Gastrocnemius medialis (tissue), 4 donors: ENCODE measurements around the gene GCAT. TPM values are rescaled to one million over a fixed set of nuclear protein-coding genes. Genes with fewer than 3 reads are reported as not detected.
A peak's percentile ranks its signal among the peaks of the same experiment; 100 is the strongest.

Source experiments
- ATAC-seq, 2 donors: fragments of 150-250 bp; one replicate each; pipeline ENCODE4 v1.9.1; 2016
- DNase-seq, 2 donors: peaks; one replicate each; pipeline ENCODE4 v3.0.0-alpha.2; 2019
- H3K27ac ChIP-seq, 4 donors: fragments of 200-600 bp; sonication (generic); 1 replicate in 1 of 4; 2 replicates in 3 of 4; pipeline ENCODE4 v1.5.1; 2016 to 2018; ENCODE audit warnings: mild to moderate bottlenecking in 2 of 4, moderate library complexity in 1 of 4
- H3K27me3 ChIP-seq, 3 donors: fragments of 200-600 bp; sonication (generic) in 2 of 3; 1 replicate in 1 of 3; 2 replicates in 2 of 3; pipeline versions ENCODE4 v1.5.1 to v1.6.0; 2016 to 2019; ENCODE audit warnings: mild to moderate bottlenecking in 1 of 3, moderate library complexity in 1 of 3
- H3K36me3 ChIP-seq, 2 donors: fragments of 200-600 bp; sonication (generic) in 1 of 2; one replicate each; pipeline ENCODE4 v1.5.1; 2017 to 2018
- H3K4me1 ChIP-seq, 2 donors: fragments of 200-600 bp; sonication (generic) in 1 of 2; one replicate each; pipeline ENCODE4 v1.5.1; 2016 to 2017; ENCODE audit warnings: mild to moderate bottlenecking in 2 of 2
- H3K4me3 ChIP-seq, 4 donors: fragments of 200-600 bp; sonication (generic) in 3 of 4; 1 replicate in 1 of 4; 2 replicates in 3 of 4; pipeline ENCODE4 v1.5.1; 2016 to 2019; ENCODE audit warnings: mild to moderate bottlenecking in 2 of 4
- H3K9me3 ChIP-seq, 3 donors: fragments of 200-600 bp; sonication (generic) in 2 of 3; 1 replicate in 1 of 3; 2 replicates in 2 of 3; pipeline ENCODE4 v1.5.1; 2016 to 2019
- CTCF ChIP-seq, 5 experiments: fragments of 450-650 bp in 3 of 5; fragments of 200-600 bp in 2 of 5; sonication (generic) in 2 of 5; IDR thresholded peaks in 4 of 5; conservative IDR thresholded peaks in 1 of 5; 1 replicate in 4 of 5; 2 replicates in 1 of 5; pipeline ENCODE4 v1.5.1; 2016 to 2019; ENCODE audit warnings: antibody characterized with exemption in 5 of 5, mild to moderate bottlenecking in 3 of 5, moderate library complexity in 3 of 5
- POLR2A ChIP-seq, 2 donors: fragments of 450-650 bp; IDR thresholded peaks; one replicate each; pipeline ENCODE4 v1.6.1; 2017; ENCODE audit warnings: antibody characterized with exemption in 2 of 2, mild to moderate bottlenecking in 2 of 2, moderate library complexity in 2 of 2
- in situ Hi-C, 4 donors: fragments of 200-750 bp; cut with MboI; loops; one replicate each; pipeline versions ENCODE4 v1.15.0 to v1.8.0; 2017; ENCODE audit warnings: low sequenced_read_pairs in 4 of 4
- intact Hi-C: fragments of 100-400 bp; cut with DNase I; formaldehyde crosslinking; loops from one replicate; pipeline ENCODE4 v1.15.1; 2023; ENCODE audit warnings: low total_unique reads
- total RNA-seq, 4 donors: library from RNA; depleted of rRNA; stranded (reverse); fragments of >200 nt; gene quantifications; one replicate each; pipeline versions ENCODE4 v1.1.0 to v1.2.3, GENCODE V29; 2016

GCAT gene
- total RNA-seq, 4 donors from 2014 or later: 10.0 to 21.5 (median 15.1) TPM

GRCh38 chr22:37827056-37827455, 19.3 kb downstream of the GCAT start:
- Histone ChIP-seq H3K4me3 (no peak overlapping the region), H3K9me3 (no peaks in the 10 kb centered on the region), H3K4me1 (peaks cover 7% of the 10 kb centered on the region in 2 donors), H3K27me3 (no peaks in the 10 kb centered on the region), H3K27ac (peak overlapping the region; percentile 13 to 66 (median 31)), H3K36me3 (peaks cover 0 to 28% of the 10 kb centered on the region in 2 donors)
- TF ChIP-seq POLR2A (IDR thresholded peaks at IDR 0.05) (no peak), CTCF (IDR thresholded peaks at IDR 0.05 in 4 of 5, conservative IDR thresholded peaks at IDR 0.05 in 1 of 5) (no peak)
- in situ Hi-C loops (no loop called here), intact Hi-C loops (no loop called here)
- DNase-seq (peak in 1 of 2 donors; percentile 54), ATAC-seq (peak; percentile 59 to 60)

GRCh38 chr22:37830093-37830842, 22.5 kb downstream of the GCAT start:
- no peak overlapping the region for H3K27ac ChIP-seq
- intact Hi-C loops (no loop called here), in situ Hi-C loops (no loop called here)
- no peaks in the 10 kb centered on the region for H3K9me3 ChIP-seq
- H3K4me1 ChIP-seq: peaks cover 7% of the 10 kb centered on the region in 2 donors
- DNase-seq (no peak), ATAC-seq (no peak)
- no peaks in the 10 kb centered on the region for H3K27me3 ChIP-seq
- no peak overlapping the region for H3K4me3 ChIP-seq
- H3K36me3 ChIP-seq: peaks cover 0 to 52% of the 10 kb centered on the region in 2 donors
- TF ChIP-seq CTCF (IDR thresholded peaks at IDR 0.05 in 4 of 5, conservative IDR thresholded peaks at IDR 0.05 in 1 of 5) (no peak), POLR2A (IDR thresholded peaks at IDR 0.05) (no peak)

DNA sequence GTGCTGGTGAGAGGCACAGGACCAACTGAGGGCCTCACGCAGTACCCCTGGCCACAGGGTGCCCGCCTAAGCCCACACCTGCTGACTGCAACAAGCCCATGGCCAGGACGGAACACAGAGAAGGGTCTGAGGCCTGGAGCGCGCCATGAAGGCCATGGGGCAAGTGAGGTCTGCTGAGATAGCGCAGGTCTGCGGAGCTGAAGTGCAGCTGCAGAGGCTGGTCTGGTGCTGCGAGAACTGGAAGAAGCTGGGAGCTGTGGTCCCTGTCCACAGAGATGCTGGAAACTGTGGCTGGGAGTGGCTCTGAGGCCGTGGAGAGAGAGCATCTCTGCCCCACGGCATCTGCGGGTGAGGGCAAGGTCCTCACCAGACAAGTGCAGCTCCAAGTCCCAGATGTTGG, 23.7 kb downstream of the GCAT start:
- TF ChIP-seq CTCF (IDR thresholded peaks at IDR 0.05 in 4 of 5, conservative IDR thresholded peaks at IDR 0.05 in 1 of 5) (no peak), POLR2A (IDR thresholded peaks at IDR 0.05) (no peak)
- no peak overlapping the region for H3K4me3 ChIP-seq
- DNase-seq (no peak), ATAC-seq (no peak)
- no peak overlapping the region for H3K27ac ChIP-seq
- H3K27me3 ChIP-seq: no peaks in the 10 kb centered on the region
- in situ Hi-C loops (no loop called here), intact Hi-C loops (no loop called here)
- H3K4me1 ChIP-seq: peaks cover 7% of the 10 kb centered on the region in 2 donors
- H3K9me3 ChIP-seq: no peaks in the 10 kb centered on the region
- peaks cover 0 to 57% of the 10 kb centered on the region in 2 donors for H3K36me3 ChIP-seq

DNA sequence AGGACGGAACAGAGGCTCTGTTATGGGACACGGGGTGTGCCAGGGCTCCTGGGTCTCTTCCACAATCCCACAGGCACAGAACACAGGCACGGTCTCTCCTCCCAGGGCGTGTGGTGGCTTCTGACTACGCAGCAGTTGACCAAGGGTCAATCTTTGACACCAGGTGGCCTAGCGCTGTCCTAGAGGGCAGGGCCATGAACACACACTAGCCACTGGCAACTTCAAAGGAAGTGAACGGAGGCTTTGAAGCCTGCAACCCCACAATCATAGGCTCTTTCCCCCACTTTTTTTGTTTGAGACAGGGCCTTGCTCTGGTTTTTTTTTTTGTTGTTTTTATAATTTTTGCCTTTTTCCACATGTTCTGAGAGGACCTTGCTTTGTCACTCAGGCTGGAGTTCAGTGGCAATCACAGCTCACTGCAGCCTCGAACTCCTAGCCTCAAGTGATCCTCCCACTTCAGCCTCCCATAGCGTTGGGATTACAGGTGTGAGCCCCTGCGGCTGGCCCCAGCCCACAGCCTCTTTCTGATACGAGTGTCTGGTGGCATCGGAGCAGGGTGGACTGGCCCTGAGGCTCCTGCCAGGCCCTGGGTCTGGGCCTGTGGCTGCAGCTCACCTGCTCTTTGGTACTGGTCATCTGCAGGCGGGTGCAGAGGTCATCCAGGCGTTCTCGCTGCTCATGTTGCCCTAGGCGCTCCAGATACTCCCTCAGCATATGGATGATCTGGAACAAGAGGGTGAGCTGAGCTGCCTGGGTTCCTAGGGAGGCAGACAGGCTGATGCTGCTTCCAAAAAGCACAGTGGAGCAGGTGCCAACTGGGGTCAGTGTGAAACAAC, 24.5 kb downstream of the GCAT start:
- peaks cover 1% of the 10 kb centered on the region in 2 donors for H3K4me1 ChIP-seq
- H3K4me3 ChIP-seq: no peak overlapping the region
- intact Hi-C loops (no loop called here), in situ Hi-C loops (no loop called here)
- peaks cover 0 to 65% of the 10 kb centered on the region in 2 donors for H3K36me3 ChIP-seq
- no peaks in the 10 kb centered on the region for H3K9me3 ChIP-seq
- no peak for DNase-seq
- no peaks in the 10 kb centered on the region for H3K27me3 ChIP-seq
- no peak for ATAC-seq
- TF ChIP-seq CTCF (IDR thresholded peaks at IDR 0.05 in 4 of 5, conservative IDR thresholded peaks at IDR 0.05 in 1 of 5) (no peak), POLR2A (IDR thresholded peaks at IDR 0.05) (no peak)
- H3K27ac ChIP-seq: no peak overlapping the region
